Stimulated activated CD4-positive, alpha-beta T cell treated with anti-CD3 and anti-CD28 coated beads, Interleukin-4, amount 100 ng/mL, for 24 hours (primary cell): ENCODE results near the gene SMAD6.
"Not testable (repeated sequence)": the region's sequence is repeated elsewhere in the genome, so short reads cannot be mapped to it uniquely, and the experiment has no call there.

ENCODE experiments used
- DNase-seq: peaks from one replicate; pipeline ENCODE4 v3.0.0-alpha.2; 2020

SMAD6 gene

GRCh38 chr15:66743703-66744536 is 41.9 kb downstream of the SMAD6 start:
- no peak for DNase-seq

DNA sequence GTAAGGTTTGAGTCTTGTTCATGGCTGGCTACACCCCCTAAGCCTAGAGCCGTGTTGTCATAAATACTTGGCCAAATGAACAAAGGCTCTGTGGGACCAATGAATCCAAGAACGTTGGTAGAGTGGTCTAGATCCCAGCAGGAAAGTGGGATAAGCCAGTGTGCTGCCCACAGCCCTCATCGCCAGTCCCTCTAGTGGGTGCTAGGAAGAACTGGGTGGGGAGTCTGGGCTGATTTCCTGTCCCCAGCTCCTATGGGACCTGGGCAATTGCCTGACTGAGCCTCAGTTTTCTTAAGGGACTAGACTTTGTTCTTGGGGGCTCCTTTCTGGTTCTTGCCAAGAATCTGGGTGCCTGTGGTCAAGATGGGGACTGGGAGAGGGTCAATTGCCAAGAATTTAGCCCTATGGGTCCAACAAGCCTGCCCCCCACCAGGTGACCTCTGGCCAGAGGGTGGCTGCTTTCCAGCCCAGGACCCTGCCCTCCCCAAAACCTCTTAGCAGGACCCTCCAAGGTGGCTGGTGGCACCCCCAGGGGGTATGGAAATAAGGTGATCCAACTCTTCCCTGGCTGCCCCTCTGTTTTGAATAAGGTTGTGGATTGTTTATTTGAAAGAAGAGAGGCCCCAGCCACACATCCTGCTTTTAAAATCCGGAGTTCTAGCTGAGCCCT is 42.7 kb downstream of the SMAD6 start:
- no peak for DNase-seq

GRCh38 chr15:66745530-66746230 is 43.6 kb downstream of the SMAD6 start:
- DNase-seq: no peak

GRCh38 chr15:66746231-66746605 is 44.2 kb downstream of the SMAD6 start:
- no peak for DNase-seq

DNA sequence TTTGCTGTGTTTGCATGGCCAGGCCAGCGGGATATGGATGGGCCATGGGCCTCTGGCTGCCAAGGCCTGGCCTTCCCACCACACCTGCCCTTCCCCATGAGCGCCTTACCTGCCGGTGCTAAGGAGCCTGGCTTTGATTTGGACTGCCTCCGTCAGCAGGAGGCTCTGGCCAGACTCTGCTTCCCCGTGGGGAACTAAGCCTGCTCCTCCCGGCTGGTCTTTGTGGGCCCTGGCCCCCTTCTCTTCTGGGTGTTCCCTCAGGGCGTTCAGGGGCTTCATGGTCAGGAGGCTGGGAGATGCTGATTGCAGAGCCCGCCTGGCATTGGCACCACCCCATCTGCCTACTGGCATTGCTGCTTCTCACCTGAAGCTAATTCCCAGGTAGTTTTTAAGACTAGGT is 45.2 kb downstream of the SMAD6 start:
- no peak for DNase-seq

DNA sequence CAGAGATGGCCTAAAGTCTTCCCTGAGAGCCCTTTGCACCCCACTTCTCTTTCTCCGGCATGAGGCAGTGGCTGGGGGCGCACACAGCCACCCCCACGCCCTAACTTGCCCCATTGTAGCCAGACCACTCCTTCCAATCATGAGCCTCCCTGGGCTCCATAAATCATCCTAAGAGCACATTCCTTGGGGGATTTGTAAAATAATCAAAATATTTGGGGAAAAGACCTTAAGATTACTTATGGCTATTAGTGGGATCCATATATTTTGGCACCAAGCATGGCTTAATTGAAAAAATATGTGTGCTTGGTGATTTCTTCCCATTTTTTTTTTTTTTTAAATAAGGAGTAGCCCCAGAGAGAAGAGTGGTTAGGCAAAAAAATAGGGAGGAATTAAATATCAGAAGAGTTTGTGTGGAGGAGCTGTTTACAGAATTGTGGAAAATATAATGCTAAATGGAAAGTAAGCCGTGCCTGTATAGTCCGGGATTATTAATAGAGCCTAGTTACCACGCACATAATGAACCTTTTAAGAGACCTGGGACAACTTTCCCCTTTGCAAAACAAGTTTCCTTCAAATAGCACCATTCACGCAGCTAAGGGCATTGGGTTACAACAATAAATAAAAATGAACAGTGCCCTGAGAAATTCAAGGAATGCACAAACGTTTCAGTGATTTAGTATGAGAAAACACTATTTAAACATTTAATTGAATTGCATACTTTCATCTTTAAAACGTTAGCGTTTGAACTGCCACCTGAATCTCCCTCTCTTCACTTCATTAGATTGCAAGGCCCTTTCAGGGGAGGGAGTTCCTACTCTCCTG is 46.1 kb downstream of the SMAD6 start:
- DNase-seq: no peak

- no peak for DNase-seq
These were observed 46.6 kb downstream of the SMAD6 start for GRCh38 chr15:66748708-66749035.

DNA sequence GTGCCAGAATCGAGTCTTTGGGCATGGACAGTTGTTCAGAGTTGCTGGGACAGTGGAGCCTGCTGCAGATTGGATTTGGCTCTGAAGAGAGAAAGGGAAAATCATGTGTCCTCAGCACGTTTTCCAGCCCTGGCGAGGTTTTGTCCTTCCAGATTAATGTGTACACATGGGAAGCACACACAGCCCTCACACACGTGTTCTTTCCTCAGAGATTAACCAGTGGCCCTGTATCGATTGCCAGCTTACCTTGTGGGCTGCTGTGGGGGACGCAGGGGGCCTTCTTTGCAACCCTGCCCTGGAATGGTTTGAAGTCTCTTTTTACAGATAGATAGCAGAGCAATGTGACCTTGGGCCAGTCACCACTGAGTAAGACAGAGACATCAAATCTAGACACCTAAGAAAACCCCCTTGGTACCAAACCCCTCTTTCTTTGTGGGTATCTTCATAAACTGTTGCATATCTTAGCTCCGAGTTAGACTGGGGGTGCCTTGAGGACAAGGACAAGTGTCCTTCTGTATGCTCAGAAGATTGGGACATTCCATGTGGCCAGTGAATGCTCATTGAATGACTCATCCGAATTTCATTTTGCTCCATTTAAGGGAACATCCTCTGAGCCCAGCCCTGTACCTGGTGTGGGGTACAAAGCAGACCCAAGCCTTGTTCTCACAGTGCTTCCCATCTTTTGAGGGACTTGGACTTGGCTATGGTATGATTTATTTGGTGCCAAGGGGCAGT is 48.0 kb downstream of the SMAD6 start:
- no peak for DNase-seq

- no peak for DNase-seq
These were observed 48.6 kb downstream of the SMAD6 start for GRCh38 chr15:66750609-66751008.

DNA sequence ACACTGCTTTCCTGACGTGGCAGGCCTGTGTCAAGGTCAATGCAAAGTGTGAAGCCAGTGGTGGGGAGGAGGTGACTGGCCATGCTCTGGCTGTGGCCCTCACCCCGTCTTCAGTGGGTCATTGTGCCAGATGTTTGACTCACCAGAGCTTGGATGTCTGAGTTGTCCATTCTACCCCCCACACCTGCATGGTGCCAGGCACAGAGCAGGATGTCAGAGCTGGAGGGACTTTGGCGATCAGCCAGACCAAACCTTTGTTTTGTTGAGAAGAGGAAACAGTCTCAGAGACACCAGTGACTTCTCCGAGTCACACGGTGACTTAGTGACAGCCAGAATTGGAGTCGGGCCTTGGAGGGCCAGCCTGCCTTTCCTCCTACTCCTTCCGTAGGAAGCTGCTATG is 49.5 kb downstream of the SMAD6 start:
- no peak for DNase-seq

DNA sequence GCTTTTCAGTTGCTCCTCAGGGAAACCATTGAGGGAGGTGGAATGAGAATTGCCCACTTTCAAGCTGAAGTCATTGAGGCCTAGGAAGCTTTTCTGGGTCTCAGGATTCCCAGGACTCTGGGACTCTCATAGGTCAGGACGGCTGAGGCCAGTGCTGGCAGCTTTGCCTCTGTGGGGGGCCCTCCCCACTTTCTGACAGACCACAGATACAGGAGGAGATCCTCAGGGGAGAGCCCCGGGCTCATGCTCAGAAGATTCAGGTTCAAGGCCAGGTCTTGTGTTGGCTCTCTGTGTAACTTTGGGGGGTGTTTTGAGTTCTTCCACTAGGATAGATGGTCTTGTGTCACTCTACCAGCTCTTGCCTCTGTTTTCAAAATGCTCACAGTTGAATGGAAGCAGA is 50.0 kb downstream of the SMAD6 start:
- DNase-seq: no peak

DNA sequence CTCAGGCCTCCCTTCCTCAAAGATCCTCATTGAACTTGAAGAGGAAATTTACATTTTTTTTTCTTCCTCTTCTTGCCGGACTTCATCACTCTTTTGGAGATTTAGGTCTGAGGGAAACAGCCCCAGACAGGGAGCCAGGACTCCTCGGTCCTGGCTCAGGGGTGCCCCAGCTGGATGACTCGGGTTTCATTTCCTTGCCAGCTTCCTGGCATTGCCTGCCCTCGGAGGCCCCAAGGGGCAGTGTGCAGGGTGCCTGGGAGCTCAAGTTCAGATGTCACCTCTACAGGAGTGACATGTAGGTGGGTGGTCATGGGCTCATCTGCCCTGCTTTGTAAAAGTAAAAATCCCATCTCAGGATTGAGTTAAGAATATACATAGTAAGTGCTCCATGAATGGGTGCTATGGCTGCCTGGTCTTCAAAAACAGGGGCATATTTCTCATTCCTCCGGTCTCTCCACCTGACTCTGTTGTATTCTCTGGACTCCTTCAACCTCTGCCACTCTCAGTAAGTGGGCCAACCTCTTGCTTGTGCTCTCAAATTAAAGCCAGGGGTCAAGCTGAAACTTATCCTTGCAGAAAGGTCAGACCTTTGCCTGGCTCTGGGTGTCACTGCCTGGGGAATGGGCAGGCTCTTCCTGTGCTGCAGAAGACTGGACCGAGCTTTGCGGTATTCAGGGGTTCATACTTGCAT is 51.8 kb downstream of the SMAD6 start:
- no peak for DNase-seq

DNA sequence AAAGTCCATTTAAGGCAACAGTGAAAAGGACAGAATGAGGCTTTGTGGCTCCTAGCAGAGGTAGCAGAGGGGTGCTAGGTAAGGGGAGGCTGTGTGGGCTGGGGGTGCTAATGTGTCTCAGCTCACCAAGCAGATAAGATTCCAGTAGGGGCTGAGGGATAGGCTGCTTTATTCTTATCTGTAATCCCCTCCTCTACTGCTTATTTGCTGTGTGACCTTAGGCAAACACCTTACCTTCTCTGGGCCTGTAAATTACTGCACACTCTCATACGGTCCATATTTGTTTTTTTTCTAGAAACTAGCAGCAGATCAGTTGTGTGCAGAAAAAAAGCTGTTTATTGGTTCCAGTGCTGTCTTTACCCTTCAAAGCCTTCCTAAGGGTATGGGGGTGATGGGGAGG is 52.8 kb downstream of the SMAD6 start:
- no peak for DNase-seq

- DNase-seq: no peak
These were observed 53.4 kb downstream of the SMAD6 start for GRCh38 chr15:66755298-66756068.

GRCh38 chr15:66756295-66756694 is 54.3 kb downstream of the SMAD6 start:
- DNase-seq: no peak

DNA sequence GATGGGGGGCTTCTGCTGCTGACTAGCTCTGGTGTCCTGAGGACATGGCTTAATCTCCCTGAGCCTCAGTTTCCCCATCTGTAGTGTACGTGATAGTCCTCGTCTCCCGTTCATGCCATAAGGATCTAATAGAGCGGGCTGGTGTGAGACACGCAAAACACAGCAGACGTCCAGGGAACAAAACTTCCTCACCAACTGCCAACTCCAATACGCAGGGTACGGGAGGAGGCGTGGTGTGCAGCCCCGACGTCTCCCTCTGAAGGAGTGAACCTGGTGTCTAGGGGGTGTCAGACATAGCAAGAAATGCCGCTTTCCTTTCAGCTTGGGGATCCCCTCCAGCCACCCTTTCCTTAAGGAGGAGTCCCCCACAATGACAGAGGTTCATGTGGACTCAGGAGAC is 55.0 kb downstream of the SMAD6 start:
- DNase-seq: no peak

DNA sequence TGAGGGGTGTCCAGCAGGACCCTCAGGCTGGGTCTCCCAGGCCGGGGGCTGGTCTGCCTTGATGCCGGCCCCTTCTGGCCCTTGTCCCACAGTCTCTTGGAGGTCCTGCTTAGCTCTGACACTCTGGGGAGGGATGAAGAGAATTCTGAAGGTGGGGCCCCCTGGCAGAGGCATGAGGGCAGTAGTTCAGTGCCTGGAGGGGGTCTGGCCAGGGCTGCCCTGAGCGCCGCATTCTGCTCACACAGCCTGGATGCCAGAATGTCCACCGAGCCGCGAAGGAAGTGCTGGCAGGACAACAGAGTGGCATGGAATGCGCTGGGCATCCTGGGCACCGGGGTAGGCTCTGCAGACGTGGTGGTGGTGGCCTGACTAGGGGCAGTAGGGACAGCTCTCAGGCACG is 55.5 kb downstream of the SMAD6 start:
- DNase-seq: no peak

- not testable (repeated sequence) for DNase-seq
These were observed 56.2 kb downstream of the SMAD6 start for GRCh38 chr15:66758217-66758616.

GRCh38 chr15:66758844-66759243 is 56.8 kb downstream of the SMAD6 start:
- no peak for DNase-seq

- no peak for DNase-seq
These were observed 58.3 kb downstream of the SMAD6 start for GRCh38 chr15:66760097-66760967.
